Measurements from ENCODE around the gene SH3TC1. TPM values are rescaled to one million over a fixed set of nuclear protein-coding genes. Genes with fewer than 3 reads are reported as not detected.

Gene SH3TC1
- total RNA-seq, 1 experiment from 2014 or later, result 28.9 TPM

- no peaks in the 10 kb centered on the region for H3K36me3 ChIP-seq
- no peaks in the 10 kb centered on the region for H3K9me3 ChIP-seq (replicated peaks)
- no peak overlapping the region for H3K27ac ChIP-seq
- H3K27me3 ChIP-seq, result no peaks in the 10 kb centered on the region
- peak; percentile 84 to 88 for DNase-seq
- H3K4me3 ChIP-seq, result no peak overlapping the region
- H3K4me1 ChIP-seq, result peaks cover 24% of the 10 kb centered on the region
These were observed 62.9 kb downstream of the SH3TC1 start for GRCh38 chr4:8261851-8262535.

GRCh38 chr4:8262637-8263322 is 63.7 kb downstream of the SH3TC1 start:
- Histone ChIP-seq H3K27me3 (no peaks in the 10 kb centered on the region), H3K4me3 (no peak overlapping the region), H3K27ac (no peak overlapping the region), H3K36me3 (no peaks in the 10 kb centered on the region), H3K4me1 (peaks cover 26% of the 10 kb centered on the region), H3K9me3 (replicated peaks) (no peaks in the 10 kb centered on the region)
- DNase-seq, result no peak

- Histone ChIP-seq H3K4me3 (no peak overlapping the region), H3K9me3 (replicated peaks) (no peaks in the 10 kb centered on the region), H3K36me3 (no peaks in the 10 kb centered on the region), H3K27ac (no peak overlapping the region), H3K4me1 (peaks cover 26% of the 10 kb centered on the region), H3K27me3 (no peaks in the 10 kb centered on the region)
- no peak for DNase-seq
These were observed 64.3 kb downstream of the SH3TC1 start for GRCh38 chr4:8263397-8263796.

- H3K9me3 ChIP-seq (replicated peaks), result no peaks in the 10 kb centered on the region
- DNase-seq, result no peak
- no peaks in the 10 kb centered on the region for H3K27me3 ChIP-seq
- no peaks in the 10 kb centered on the region for H3K36me3 ChIP-seq
- H3K4me3 ChIP-seq, result no peak overlapping the region
- no peak overlapping the region for H3K27ac ChIP-seq
- H3K4me1 ChIP-seq, result peaks cover 26% of the 10 kb centered on the region
These were observed 65.0 kb downstream of the SH3TC1 start for GRCh38 chr4:8264106-8264505.

GRCh38 chr4:8265171-8265929 is 66.3 kb downstream of the SH3TC1 start:
- Histone ChIP-seq H3K27me3 (no peaks in the 10 kb centered on the region), H3K4me3 (no peak overlapping the region), H3K36me3 (no peaks in the 10 kb centered on the region), H3K4me1 (peaks cover 21% of the 10 kb centered on the region), H3K27ac (no peak overlapping the region), H3K9me3 (replicated peaks) (no peaks in the 10 kb centered on the region)
- DNase-seq, result no peak

- DNase-seq, result no peak
- H3K36me3 ChIP-seq, result no peaks in the 10 kb centered on the region
These were observed 67.0 kb downstream of the SH3TC1 start for GRCh38 chr4:8266088-8266487.

GRCh38 chr4:8266508-8266907 is 67.4 kb downstream of the SH3TC1 start:
- Histone ChIP-seq H3K9me3 (replicated peaks) (no peaks in the 10 kb centered on the region), H3K27me3 (no peaks in the 10 kb centered on the region)

More at GRCh38 chr4:8266088-8266487, 67.0 kb downstream of the SH3TC1 start:
- Histone ChIP-seq H3K9me3 (replicated peaks) (no peaks in the 10 kb centered on the region), H3K4me1 (peaks cover 13% of the 10 kb centered on the region), H3K4me3 (no peak overlapping the region), H3K27ac (no peak overlapping the region), H3K27me3 (no peaks in the 10 kb centered on the region)

GRCh38 chr4:8267077-8267476 is 68.0 kb downstream of the SH3TC1 start:
- Histone ChIP-seq H3K4me1 (peaks cover 5% of the 10 kb centered on the region; the same call in 1 of the 2 replicates), H3K36me3 (no peaks in the 10 kb centered on the region), H3K27me3 (no peaks in the 10 kb centered on the region), H3K9me3 (replicated peaks) (no peaks in the 10 kb centered on the region), H3K4me3 (no peak overlapping the region), H3K27ac (no peak overlapping the region)
- DNase-seq, result peak; percentile 79 to 86

More at GRCh38 chr4:8266508-8266907, 67.4 kb downstream of the SH3TC1 start:
- no peak for DNase-seq
- Histone ChIP-seq H3K27ac (no peak overlapping the region), H3K36me3 (no peaks in the 10 kb centered on the region), H3K4me3 (no peak overlapping the region), H3K4me1 (peaks cover 9% of the 10 kb centered on the region)

GRCh38 chr4:8268211-8268610 is 69.1 kb downstream of the SH3TC1 start:
- Histone ChIP-seq H3K27me3 (no peaks in the 10 kb centered on the region), H3K36me3 (no peaks in the 10 kb centered on the region), H3K27ac (no peak overlapping the region), H3K4me1 (peaks cover 2% of the 10 kb centered on the region; the same call in 1 of the 2 replicates), H3K4me3 (no peak overlapping the region), H3K9me3 (replicated peaks) (no peaks in the 10 kb centered on the region)
- no peak for DNase-seq

GRCh38 chr4:8268901-8269534 is 69.9 kb downstream of the SH3TC1 start:
- DNase-seq, result no peak
- Histone ChIP-seq H3K4me3 (no peak overlapping the region), H3K4me1 (peaks cover 2% of the 10 kb centered on the region; the same call in 1 of the 2 replicates), H3K9me3 (replicated peaks) (no peaks in the 10 kb centered on the region), H3K27ac (no peak overlapping the region), H3K36me3 (no peaks in the 10 kb centered on the region), H3K27me3 (no peaks in the 10 kb centered on the region)

- no peak for DNase-seq
- Histone ChIP-seq H3K4me3 (no peak within 1 kb of the TSS), H3K4me1 (peaks cover 2% of the 10 kb centered on the region; the same call in 1 of the 2 replicates), H3K27me3 (no peaks in the 10 kb centered on the region), H3K36me3 (no peaks in the 10 kb centered on the region), H3K27ac (no peak within 1 kb of the TSS), H3K9me3 (replicated peaks) (no peaks in the 10 kb centered on the region)
These were observed 70.7 kb downstream of the SH3TC1 start, which contains the start of gene HTRA3 for GRCh38 chr4:8269535-8270417. HTRA3 (plus strand) TSS chr4:8269754; CDS start chr4:8269969, 215 bp downstream.

- Histone ChIP-seq H3K27me3 (no peaks in the 10 kb centered on the region), H3K9me3 (replicated peaks) (no peaks in the 10 kb centered on the region), H3K27ac (no peak overlapping the region), H3K36me3 (no peaks in the 10 kb centered on the region), H3K4me1 (peaks cover 6% of the 10 kb centered on the region; the same call in 1 of the 2 replicates), H3K4me3 (no peak overlapping the region)
- no peak for DNase-seq
These were observed 71.3 kb downstream of the SH3TC1 start for GRCh38 chr4:8270418-8270771.

GRCh38 chr4:8270912-8271815 is 72.1 kb downstream of the SH3TC1 start:
- DNase-seq, result no peak
- Histone ChIP-seq H3K36me3 (no peaks in the 10 kb centered on the region), H3K4me1 (peaks cover 7% of the 10 kb centered on the region; the same call in 1 of the 2 replicates), H3K9me3 (replicated peaks) (no peaks in the 10 kb centered on the region), H3K27ac (no peak overlapping the region), H3K27me3 (no peaks in the 10 kb centered on the region), H3K4me3 (no peak overlapping the region)
